Heart left ventricle (tissue), 13 donors: Measurements from ENCODE around the gene SETD7.

Experiments
- POLR2A ChIP-seq, 2 donors: fragments of 450-650 bp; IDR thresholded peaks; one replicate each; pipeline ENCODE4 v1.6.1; 2017; ENCODE audit warnings: antibody characterized with exemption in 2 of 2, mild to moderate bottlenecking in 2 of 2, moderate library complexity in 2 of 2
- TF ChIP-seq, protein P1 (sequence below), 12 donors: fragments of 200-600 bp; sonication (generic) in 4 of 12; IDR thresholded peaks; one replicate each; pipeline versions ENCODE4 v1.5.0 to v1.8.0; 2018 to 2022; ENCODE audit warnings: antibody characterized with exemption in 12 of 12, mild to moderate bottlenecking in 5 of 12
- donor health status: ischemic (EF 13 %, LVEDD 7.1; RV severe dilation, severe dysfunction).
- donor health status: DM: no; HTN: yes; CAD: no.
- donor health status: DM: no; HTN: no; CAD: no.
- donor health status: ischemic (EF 25% LVEDD 6.9; RV normal size, moderate dysfunction).
- donor health status: ischemic (EF 25% LVEDD 5.7; RV mildly dilated, moderate dysfunction).
- donor health status: ischemic (EF 35%, LVEDD 5.7; RV mildly dilated, moderate dysfunction).
- donor health status: nonischemic (EF 11% LVEDD 7.7; RV severe dilation, severe dysfunction).
- donor health status: DM: yes; HTN: yes; CAD: no.
- donor health status: PGD.
- donor health status: ischemic (EF 29% LVEDD 5.4; RV normal size, mild dysfunction).
- donor health status: nonischemic (EF 23%, LVEDD 6.1; RV moderate dilation, normal function).

DNA sequence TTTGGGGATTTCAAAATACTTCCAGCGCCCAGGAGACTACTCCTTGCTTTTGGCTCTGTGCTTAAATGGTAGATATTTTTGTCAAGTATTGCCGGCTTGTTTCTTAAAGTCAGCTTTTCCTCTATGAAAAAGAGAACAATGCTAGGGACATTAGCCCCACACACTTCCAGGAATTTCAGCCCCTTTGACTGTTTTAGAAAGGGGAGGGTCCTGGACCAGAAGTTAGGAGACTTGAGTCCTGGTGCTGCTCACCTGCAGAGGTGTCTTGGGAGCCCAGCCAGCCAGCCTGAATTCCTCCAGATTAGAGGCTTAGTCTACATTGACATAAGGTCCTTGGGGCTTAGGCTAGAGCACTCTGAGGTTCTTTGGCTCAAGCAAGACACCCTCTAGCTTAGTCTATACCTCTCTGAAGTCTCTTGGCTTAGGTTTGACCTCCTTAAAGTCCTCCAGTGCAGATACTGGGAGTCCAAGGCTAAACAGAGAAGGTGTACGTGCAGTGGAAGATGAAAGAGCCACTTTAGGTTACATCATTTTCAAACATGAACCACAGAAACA lies 1.6 kb upstream of the SETD7 start:
- TF ChIP-seq, protein P1, sequence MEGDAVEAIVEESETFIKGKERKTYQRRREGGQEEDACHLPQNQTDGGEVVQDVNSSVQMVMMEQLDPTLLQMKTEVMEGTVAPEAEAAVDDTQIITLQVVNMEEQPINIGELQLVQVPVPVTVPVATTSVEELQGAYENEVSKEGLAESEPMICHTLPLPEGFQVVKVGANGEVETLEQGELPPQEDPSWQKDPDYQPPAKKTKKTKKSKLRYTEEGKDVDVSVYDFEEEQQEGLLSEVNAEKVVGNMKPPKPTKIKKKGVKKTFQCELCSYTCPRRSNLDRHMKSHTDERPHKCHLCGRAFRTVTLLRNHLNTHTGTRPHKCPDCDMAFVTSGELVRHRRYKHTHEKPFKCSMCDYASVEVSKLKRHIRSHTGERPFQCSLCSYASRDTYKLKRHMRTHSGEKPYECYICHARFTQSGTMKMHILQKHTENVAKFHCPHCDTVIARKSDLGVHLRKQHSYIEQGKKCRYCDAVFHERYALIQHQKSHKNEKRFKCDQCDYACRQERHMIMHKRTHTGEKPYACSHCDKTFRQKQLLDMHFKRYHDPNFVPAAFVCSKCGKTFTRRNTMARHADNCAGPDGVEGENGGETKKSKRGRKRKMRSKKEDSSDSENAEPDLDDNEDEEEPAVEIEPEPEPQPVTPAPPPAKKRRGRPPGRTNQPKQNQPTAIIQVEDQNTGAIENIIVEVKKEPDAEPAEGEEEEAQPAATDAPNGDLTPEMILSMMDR (IDR thresholded peaks at IDR 0.05) = no peak
- TF ChIP-seq POLR2A (IDR thresholded peaks at IDR 0.05) = no peak
